ENCODE data around the gene FOXC1. TPM values are rescaled to one million over a fixed set of nuclear protein-coding genes. Genes with fewer than 3 reads are reported as not detected.

The FOXC1 gene
- total RNA-seq, 1 experiment from 2014 or later, result 7.3 TPM

DNA sequence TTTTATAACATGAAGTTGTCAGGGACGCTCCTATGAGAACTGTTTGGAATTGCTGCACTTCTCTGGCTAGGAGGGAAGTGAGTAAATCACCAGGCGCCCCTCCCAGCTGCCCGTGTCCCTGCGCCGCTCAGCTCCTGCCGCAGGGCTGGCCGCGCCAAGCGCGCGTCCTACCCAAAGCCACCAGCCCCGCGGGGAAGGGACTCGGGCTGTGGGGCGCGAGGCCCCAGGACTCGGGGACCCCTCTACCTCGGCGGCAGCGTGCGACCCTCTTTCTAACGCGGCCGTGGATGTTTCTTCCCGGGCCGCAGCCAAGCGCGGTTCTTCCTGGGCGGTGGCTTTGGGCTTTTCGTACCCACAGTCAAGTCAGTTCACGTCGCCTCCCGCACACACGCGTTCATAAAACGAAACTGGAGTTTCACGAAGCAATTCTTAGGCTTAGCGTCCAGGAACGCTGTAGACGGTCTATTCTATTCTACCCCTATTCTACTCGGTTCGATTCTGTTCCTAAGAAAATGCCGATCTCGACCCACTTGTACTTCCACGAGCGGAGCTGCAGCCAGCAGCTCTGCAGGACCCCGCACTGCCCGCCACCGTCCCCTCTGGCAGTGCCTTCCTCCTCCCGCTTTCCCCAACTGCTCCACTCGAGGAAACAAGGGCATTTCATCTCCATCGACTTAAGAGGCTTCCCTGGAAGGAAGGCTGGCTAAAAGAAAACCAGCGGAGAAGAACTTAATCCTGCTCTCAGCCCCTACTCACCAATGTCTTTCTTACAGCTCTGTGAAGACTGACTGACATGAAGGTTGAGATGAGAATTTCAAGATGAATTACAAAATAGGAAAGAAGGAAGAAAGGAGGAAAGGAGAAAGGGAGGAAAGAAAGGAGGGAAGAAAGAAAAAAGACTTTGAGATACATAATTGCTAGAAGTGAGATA is 15.4 kb downstream of the FOXC1 start:
- no peak overlapping the region for H3K4me2 ChIP-seq (ENCODE audit: low read length)
- H2AFZ ChIP-seq (ENCODE audit: low read length), result no peak overlapping the region
- DNase-seq (no peak), ATAC-seq (no peak)
- POLR2A ChIA-PET (ENCODE audit: unreplicated experiment), result interaction anchor here (0.6 to 0.7 kb wide), 3 partner anchors 14 to 490 kb away, joined by 3 to 5 read pairs (median 3); no protein-coding TSS in a partner anchor
- no TSS peak for BruUV-seq (replicated peaks)
- H4K20me1 ChIP-seq (ENCODE audit: low read length), result no peaks in the 10 kb centered on the region
- no peaks in the 10 kb centered on the region for H3K9me2 ChIP-seq (replicated peaks; ENCODE audit: low read length)
- H3K9ac ChIP-seq (ENCODE audit: low read length), result no peak overlapping the region
- TF ChIP-seq EZH2phosphoT487 (IDR thresholded peaks at IDR 0.05; ENCODE audit: borderline replicate concordance, low read length), result no peak
- TF ChIP-seq, protein P1, sequence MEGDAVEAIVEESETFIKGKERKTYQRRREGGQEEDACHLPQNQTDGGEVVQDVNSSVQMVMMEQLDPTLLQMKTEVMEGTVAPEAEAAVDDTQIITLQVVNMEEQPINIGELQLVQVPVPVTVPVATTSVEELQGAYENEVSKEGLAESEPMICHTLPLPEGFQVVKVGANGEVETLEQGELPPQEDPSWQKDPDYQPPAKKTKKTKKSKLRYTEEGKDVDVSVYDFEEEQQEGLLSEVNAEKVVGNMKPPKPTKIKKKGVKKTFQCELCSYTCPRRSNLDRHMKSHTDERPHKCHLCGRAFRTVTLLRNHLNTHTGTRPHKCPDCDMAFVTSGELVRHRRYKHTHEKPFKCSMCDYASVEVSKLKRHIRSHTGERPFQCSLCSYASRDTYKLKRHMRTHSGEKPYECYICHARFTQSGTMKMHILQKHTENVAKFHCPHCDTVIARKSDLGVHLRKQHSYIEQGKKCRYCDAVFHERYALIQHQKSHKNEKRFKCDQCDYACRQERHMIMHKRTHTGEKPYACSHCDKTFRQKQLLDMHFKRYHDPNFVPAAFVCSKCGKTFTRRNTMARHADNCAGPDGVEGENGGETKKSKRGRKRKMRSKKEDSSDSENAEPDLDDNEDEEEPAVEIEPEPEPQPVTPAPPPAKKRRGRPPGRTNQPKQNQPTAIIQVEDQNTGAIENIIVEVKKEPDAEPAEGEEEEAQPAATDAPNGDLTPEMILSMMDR (conservative IDR thresholded peaks at IDR 0.05; ENCODE audit: low read depth, low read length), result no peak
- TF ChIP-seq EZH2 (IDR thresholded peaks at IDR 0.05; ENCODE audit: low read length, unreplicated experiment), result no peak
- H3K79me2 ChIP-seq (ENCODE audit: low read length), result no peaks in the 10 kb centered on the region
- no peak overlapping the region for H3K27ac ChIP-seq (ENCODE audit: low read length)
- H3K9me3 ChIP-seq (ENCODE audit: low read length), result no peaks in the 10 kb centered on the region
- H3K4me1 ChIP-seq (ENCODE audit: insufficient read depth, low read length), result no peaks in the 10 kb centered on the region
- CTCF ChIA-PET, result no interaction called here
- intact Hi-C loops (cut with micrococcal nuclease), result no loop called here
- H3K4me3 ChIP-seq (ENCODE audit: low read length), result no peak overlapping the region
- H3K27me3 ChIP-seq (ENCODE audit: low read length), result no peaks in the 10 kb centered on the region
- no peaks in the 10 kb centered on the region for H3K36me3 ChIP-seq (ENCODE audit: low read depth, low read length)
- no peaks in the 10 kb centered on the region for H3F3A ChIP-seq (ENCODE audit: low read length, unreplicated experiment)

DNA sequence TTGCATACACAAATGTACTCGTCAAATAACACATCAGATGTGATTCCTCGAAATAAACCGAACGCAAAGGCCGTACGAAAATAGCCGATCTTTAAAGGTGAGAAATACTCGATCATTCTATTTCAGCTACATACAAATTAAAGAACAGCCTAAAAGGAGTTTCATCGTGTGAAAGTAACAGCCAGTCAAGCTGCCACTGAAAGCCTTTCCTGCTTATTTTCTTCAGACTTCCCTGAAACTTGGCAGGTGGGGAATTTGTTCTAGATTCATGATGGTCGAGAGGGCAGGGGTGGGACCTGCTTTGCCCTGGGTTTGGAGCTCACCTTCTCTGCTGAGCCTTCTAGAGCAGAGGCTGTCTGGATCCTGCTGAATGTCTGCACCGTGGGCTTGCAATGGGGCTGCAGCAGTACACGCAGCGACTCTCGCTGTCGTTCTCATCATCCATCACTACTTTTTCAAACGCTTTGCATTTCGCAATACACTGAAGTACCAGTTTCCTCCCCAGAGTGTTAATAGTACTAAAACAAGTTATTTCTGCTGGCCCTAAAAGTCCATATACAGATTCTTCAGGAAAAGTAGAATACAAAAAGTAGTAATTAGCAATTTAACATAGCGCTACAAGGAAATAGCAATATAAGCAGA is 16.2 kb downstream of the FOXC1 start:
- no peaks in the 10 kb centered on the region for H3K4me1 ChIP-seq (ENCODE audit: insufficient read depth, low read length)
- no peaks in the 10 kb centered on the region for H3K36me3 ChIP-seq (ENCODE audit: low read depth, low read length)
- H4K20me1 ChIP-seq (ENCODE audit: low read length), result no peaks in the 10 kb centered on the region
- intact Hi-C loops (cut with micrococcal nuclease), result no loop called here
- no peak overlapping the region for H3K4me2 ChIP-seq (ENCODE audit: low read length)
- no peak overlapping the region for H2AFZ ChIP-seq (ENCODE audit: low read length)
- ChIA-PET CTCF (no interaction called here), POLR2A (ENCODE audit: unreplicated experiment) (interaction anchor here (0.6 kb wide), 2 partner anchors 15 to 187 kb away, joined by 3 to 5 read pairs; no protein-coding TSS in a partner anchor)
- no peak overlapping the region for H3K27ac ChIP-seq (ENCODE audit: low read length)
- no peaks in the 10 kb centered on the region for H3K27me3 ChIP-seq (ENCODE audit: low read length)
- DNase-seq, result no peak
- ATAC-seq, result no peak
- no peaks in the 10 kb centered on the region for H3K9me3 ChIP-seq (ENCODE audit: low read length)
- H3K79me2 ChIP-seq (ENCODE audit: low read length), result no peaks in the 10 kb centered on the region
- TF ChIP-seq, protein P1 (conservative IDR thresholded peaks at IDR 0.05; ENCODE audit: low read depth, low read length), result no peak
- TF ChIP-seq EZH2 (IDR thresholded peaks at IDR 0.05; ENCODE audit: low read length, unreplicated experiment), result no peak
- no peak for TF ChIP-seq EZH2phosphoT487 (IDR thresholded peaks at IDR 0.05; ENCODE audit: borderline replicate concordance, low read length)
- BruUV-seq (replicated peaks), result no TSS peak
- no peaks in the 10 kb centered on the region for H3K9me2 ChIP-seq (replicated peaks; ENCODE audit: low read length)
- H3F3A ChIP-seq (ENCODE audit: low read length, unreplicated experiment), result no peaks in the 10 kb centered on the region
- no peak overlapping the region for H3K4me3 ChIP-seq (ENCODE audit: low read length)
- H3K9ac ChIP-seq (ENCODE audit: low read length), result no peak overlapping the region
